ENCODE data around the gene FHIT.
A peak's percentile ranks its signal among the peaks of the same experiment; 100 is the strongest.
"Not testable (repeated sequence)": the region's sequence is repeated elsewhere in the genome, so short reads cannot be mapped to it uniquely, and the experiment has no call there.

Gene FHIT

DNA sequence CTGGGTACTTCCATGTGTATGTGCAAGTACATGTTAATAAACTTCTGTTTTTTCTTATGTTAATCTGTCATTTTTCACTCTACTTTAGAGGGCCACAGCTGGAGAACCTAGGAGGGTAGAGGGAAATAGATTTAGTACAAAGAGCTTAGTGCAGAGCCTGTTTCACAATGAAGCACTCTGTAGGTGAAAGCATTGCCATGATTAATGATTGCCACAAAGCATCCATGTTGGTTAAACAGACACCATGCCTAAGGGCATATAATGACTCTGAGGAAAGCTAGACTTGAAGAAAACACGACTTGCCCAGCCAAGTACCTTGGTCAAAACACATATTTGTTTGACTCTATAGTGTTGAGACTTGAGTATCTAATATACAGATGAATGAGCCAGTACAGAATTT, 338.4 kb downstream of the FHIT start:
- no peak for DNase-seq

- no peak for DNase-seq
Observed at GRCh38 chr3:60912142-60912541, 339.1 kb downstream of the FHIT start.

GRCh38 chr3:60909526-60909925, 341.7 kb downstream of the FHIT start:
- no peak for DNase-seq

DNA sequence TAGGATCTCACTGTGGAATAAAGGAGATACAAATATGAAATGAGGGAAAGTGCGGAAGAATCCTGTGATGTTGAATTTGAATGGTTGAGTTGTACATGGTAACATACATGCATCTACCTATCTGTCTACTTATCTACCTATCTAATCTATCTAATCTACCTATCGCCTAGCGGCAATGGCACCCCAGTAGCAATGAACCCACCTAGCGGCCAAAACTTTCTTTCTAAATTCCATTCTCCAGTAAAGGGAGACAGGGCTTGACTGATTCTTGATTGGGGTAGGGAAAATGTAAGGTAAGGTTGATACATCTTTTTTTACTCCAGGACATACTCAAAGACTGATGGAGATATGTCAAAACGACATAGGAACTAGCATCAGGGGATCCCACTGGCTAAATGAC, 345.0 kb downstream of the FHIT start:
- DNase-seq = no peak

GRCh38 chr3:60898321-60898720, 352.9 kb downstream of the FHIT start:
- DNase-seq = no peak

DNA sequence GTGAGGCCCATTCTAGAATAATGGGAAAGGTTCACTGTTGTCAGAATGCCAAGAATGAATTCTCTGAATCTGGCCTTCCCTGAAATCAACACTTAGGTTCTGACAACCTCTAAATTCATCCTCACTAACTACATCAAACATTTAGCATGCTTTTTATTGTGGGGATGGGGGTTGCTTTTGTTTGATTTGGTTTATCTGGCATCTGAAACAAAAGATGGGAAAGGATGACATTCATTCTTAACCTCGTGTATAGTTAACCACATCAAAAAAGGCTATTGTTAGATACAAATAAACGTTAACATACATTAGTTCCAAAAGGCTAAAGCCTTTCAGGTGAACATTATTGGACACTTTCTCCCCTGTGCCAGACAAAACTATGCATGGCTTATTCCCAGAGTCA, 357.3 kb downstream of the FHIT start:
- no peak for DNase-seq

- no peak for DNase-seq
Observed at GRCh38 chr3:60890226-60890625, 361.0 kb downstream of the FHIT start.

GRCh38 chr3:60888952-60889351, 362.3 kb downstream of the FHIT start:
- not testable (repeated sequence) for DNase-seq

- no peak for DNase-seq
Observed at GRCh38 chr3:60887574-60887973, 363.7 kb downstream of the FHIT start.

GRCh38 chr3:60886518-60886917, 364.7 kb downstream of the FHIT start:
- DNase-seq = no peak

DNA sequence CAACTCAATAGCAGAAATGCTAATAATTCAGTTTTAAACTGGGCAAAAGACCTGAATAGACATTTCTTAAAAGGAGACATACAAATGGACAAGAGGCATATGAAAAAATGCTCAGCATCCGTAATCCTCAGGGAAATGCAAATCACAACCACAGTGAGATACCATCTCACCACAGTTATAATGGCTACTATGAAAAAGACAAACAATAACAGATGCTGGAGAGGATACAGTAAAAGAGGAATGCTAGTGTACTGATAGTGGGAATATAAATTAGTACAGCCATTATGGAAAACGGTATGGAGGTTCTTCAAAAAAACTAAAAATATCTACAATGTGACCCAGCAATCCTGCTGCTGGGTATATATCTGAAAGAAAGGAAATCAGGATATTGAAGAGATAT, 367.2 kb downstream of the FHIT start:
- DNase-seq = no peak

DNA sequence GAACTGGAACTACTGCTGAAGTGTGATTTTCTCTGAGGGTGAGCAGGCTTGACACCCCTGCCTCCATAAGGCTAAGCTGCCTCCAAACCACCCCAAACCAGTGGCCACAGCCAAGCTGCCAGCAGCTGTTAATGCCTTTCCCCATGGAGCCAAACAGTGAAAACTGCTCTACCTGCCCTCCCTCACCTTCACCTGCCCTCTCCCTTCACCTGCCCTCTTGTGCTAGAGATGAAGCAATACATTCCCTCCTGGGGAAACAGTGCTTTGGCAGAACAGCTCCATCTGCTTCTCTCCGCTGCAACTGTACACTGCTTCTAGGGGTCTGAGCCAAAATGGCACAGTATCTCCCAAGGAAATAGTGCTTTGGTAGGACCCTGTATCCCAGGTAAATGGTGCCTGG, 374.1 kb downstream of the FHIT start:
- peak; percentile 32 for DNase-seq

DNA sequence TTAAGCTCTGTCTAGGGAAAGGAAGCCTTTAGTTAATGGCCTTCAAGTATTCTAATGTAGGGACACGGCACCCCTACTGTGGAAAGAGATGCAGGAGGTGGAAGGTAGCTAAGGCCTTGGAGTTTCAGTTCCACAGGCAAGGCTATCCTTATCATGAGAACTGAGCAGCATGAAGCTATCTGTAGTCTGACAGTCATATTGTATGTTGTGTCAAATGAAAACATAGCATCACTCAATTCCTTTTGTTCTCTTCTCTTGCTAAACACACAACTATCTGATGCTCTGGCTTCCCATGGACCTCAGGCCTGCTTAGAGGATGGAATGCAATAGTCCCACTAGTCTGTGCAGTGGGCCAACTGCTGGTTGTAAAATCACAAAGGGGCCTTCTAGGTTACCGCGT, 380.9 kb downstream of the FHIT start:
- DNase-seq = no peak

GRCh38 chr3:60867200-60867599, 384.1 kb downstream of the FHIT start:
- no peak for DNase-seq

DNA sequence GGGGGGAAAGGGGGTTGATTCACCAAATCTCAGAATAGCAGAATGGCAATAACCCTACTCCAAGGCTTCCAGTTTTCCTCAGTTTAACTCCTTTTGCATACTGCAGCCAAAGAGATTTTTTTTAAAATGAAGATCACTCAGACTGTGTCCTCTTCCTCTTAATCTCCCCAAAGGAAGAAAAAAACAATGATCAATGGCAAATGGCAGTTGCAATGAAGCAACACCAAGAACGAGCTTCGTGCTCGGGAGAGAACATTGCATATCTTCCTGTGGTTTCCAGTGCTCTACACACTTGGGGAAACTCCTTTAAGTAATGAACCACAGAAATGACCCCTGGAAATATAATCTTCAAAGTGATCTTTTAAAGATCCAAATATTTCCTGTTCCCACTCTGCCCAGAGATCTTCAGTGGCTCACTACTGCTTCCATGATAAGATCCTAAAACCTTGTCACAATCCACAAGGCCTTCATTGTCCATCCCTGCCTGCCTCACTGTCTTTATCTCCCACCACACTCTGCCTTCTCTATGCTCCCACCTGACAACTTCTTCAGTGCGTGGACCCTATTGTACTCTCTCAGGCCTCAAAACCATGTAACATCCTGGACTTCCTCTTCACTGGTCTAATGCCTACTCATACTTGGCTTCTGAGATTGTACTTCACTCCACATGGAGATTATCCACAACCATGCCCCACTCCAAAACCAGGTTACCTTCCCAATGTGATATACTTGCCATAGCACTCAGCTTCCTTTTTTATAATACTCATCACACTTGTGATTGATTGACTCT, 394.8 kb downstream of the FHIT start:
- no peak for DNase-seq

- DNase-seq = no peak
Observed at GRCh38 chr3:60855250-60855649, 396.0 kb downstream of the FHIT start.

- no peak for DNase-seq
Observed at GRCh38 chr3:60854791-60855190, 396.5 kb downstream of the FHIT start.

DNA sequence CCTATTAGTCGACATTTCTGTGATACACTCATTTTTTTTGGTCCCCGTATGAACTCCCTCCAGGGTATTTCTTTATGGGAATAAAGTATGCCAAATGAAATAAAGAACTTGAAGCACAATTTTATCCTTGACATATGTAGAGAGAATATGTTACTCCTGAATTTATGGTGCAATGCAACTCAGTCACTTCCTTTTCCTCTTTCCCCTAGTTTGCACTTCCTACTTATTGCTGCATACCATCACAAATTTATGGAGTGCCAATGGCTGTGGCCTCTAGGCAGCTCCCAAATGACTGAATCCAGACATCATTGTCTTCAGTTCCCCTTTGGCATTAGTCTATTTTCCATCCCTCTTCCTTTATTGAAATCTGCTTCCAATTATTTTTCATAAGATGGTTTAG, 403.5 kb downstream of the FHIT start:
- no peak for DNase-seq

GRCh38 chr3:60844256-60844655, 407.0 kb downstream of the FHIT start:
- DNase-seq = no peak

DNA sequence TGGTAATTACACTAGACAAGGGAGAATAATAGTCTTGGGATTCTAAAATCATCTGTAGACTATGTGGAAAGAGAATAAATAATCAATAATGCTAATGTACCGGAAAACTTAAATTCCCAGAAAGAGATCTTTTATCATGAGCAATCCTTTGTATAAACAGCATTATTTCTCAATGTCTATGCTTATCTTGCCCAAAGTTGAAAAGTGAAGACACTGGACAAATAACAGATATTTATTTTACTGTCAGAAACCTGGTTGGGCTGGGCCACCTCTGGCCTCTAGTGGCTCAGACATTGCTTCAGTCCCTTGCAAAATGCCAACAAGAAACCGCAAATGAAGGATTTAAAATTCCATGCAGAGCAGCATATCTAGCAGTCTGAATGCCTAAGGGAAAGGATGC, 409.9 kb downstream of the FHIT start:
- no peak for DNase-seq

- DNase-seq = no peak
Observed at GRCh38 chr3:60839246-60839645, 412.0 kb downstream of the FHIT start.

- DNase-seq = no peak
Observed at GRCh38 chr3:60835796-60836195, 415.5 kb downstream of the FHIT start.

- DNase-seq = no peak
Observed at GRCh38 chr3:60829058-60829457, 422.2 kb downstream of the FHIT start.

DNA sequence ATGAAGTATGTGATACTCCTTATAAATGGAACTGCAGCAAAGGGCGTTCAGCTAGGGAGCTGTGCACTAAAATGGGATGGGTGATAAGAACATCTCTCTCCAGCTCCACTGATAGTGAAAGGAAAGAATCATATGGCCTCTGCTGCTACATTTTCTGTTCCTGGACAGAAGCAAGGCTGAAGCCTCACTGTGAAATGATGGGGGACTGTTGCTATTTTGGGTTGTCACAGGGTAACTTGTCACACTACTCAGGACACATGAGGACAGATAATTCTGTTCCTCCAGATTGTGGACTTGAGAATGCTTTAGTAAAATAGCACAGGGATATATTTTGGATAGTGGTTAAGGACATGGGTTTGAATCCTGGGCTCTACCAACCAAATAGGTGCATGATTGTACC, 423.6 kb downstream of the FHIT start:
- DNase-seq = no peak

DNA sequence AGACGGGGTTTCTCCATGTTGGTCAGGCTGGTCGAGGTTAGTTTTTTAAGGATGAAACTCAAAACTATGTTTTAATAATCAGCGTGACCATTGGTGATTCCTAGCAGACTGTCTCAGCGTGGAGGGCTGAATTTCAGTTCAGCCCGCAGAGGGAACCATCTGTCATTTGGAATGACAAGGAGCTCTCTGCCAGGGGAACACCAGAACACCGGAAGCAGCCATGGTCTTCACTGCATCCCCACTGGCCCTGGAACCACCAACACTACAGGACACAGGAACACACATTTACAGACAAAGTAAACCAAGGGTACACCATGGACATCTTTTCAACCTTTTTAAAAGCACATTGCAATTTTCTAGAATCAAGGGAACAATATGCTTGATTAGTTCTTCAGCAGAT, 424.7 kb downstream of the FHIT start:
- DNase-seq = no peak
